ENCODE data around the gene KRT73.
A peak's percentile ranks its signal among the peaks of the same experiment; 100 is the strongest.

Gene KRT73

DNA sequence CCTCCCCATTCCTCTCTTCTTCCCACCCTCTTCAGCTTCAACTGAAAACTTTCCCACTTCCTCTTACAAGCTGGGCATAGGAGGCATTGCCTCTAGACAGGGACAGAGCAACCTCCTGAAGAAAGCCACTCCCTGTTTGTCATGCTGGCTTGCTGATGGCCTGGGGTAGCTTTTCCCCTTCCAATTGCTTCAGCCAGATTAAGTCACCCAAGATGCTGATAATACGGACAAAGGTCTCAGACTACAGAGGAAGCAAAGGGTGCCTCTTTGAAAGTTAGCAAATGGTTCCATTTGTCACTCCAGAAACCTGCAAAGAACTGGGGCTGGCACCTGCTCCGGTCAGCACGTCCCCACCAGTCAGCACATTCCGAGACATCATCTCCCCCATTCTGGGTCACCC lies 27.6 kb upstream of the KRT73 start:
- no peak for DNase-seq

- no peak for DNase-seq
These were observed 26.9 kb upstream of the KRT73 start for GRCh38 chr12:52645120-52645761.

- no peak for DNase-seq
These were observed 25.7 kb upstream of the KRT73 start for GRCh38 chr12:52644078-52644415.

DNA sequence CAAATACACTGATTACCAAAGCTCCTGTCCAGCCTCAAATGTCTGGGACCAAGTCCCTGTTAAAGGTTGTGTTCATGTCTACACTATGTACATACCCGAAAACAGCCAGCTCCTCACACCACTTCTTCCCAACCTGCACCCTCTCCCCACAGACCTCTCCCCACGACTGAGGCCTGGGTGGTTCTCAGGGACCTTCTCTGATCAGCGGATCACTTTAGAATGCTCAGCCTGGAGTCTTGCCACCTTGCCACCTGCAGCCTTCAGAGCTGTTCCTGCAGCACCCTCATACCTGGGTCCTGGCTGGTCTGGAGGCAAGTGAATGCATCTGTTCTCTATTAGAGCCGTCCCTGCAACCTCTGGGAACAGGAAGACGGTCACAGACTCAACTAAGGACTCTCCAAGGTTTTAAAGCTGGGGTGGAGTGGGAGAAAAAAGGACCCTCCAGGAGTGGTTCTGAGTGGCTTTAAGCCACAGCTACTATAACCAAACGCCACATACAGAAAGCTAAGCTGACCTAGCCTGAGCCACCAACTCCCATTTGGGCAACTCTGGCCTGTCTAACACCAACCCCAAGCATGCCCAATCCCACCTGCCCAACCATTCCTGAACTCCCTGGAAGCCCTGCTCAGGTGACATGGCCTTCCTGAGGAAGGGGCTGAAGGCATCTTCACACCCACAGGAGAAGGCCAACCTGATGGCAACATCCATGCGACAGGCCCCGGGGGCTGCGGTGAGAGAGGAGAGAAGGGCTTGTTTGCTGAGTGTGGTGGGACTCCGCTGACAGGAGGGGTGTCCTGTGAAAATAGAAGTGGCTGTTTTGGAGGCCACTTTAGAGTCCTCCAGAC lies 25.1 kb upstream of the KRT73 start:
- DNase-seq, result no peak

GRCh38 chr12:52641468-52641867 lies 23.1 kb upstream of the KRT73 start:
- DNase-seq, result no peak

- no peak for DNase-seq
These were observed 18.9 kb upstream of the KRT73 start for GRCh38 chr12:52637299-52637698.

DNA sequence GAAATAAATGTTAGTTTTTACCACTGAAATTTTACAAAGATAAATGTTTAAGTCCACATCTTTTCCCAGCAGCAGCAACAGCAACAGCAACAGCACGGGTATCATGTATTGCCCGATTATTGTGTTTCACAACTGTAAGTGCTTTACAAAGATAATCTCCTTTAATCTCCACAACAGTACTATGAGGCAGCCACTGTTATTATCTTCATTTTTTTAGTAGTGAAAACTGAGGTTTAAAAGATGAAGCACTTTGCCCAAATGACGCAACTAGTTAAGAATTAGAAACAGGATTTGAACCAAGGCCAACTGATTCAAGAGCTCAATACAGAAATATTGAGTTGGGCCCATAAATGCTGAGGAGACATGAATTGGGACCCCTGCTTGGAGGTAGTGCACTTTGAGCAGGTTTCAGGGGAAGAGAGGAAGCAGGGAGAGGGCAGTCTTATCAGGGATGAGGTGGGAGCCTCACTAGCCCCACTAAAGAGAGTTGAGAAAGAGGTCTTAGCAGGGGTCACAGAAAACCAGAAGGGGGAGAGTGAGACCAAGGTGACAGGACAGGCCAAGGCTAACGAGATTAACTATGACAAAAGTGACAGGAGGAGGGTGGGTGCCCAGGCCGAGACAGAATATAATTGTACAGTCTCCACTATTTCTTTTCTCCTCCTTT lies 18.4 kb upstream of the KRT73 start:
- no peak for DNase-seq

GRCh38 chr12:52636189-52636588 lies 17.8 kb upstream of the KRT73 start:
- no peak for DNase-seq

- peak in 55 of 56 donors; percentile 9 to 88 (median 52) for DNase-seq
These were observed 16.1 kb upstream of the KRT73 start for GRCh38 chr12:52634266-52635056.

DNA sequence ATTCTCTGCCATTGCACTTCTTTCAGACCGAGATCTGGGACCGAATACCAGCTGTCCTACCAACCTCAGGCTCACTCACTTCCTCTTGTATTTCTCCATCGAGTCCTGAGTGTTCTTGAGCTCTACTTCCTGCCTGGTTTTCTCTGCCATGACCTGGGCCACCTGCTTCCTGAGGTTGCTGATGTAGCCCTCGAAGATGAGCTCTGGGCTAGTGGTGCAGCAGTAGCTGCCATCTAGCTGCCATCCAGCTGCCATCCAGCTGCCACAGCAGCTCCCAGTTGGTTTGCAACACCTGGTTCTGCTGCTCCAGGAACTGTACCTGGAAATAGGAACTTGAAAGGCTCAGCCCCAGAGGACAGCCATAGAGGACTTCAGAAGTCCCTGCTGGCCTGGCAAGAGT lies 15.0 kb upstream of the KRT73 start:
- no peak for DNase-seq

GRCh38 chr12:52632656-52633055 lies 14.3 kb upstream of the KRT73 start:
- DNase-seq, result no peak

- DNase-seq, result no peak
These were observed 13.5 kb upstream of the KRT73 start for GRCh38 chr12:52631676-52632459.

DNA sequence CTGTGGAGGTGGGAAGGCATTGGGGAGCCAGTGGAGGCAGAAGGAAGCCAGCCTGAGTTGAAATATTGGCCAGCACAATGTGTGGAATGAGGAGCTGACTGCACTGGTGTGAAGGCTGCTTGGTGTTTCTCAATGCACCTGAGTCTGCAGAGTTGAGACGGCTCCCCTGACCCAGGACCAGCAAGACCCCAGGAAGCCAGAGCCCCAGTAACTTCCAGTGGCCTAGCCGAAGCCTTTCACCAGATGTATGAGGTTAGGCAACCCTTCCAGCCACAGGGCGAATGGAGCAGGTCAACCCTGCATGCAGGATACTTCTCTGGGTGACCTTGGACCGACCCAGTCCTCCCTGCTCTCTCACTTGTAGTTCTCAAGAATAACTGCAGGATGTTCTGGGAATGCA lies 12.9 kb upstream of the KRT73 start:
- DNase-seq, result no peak

DNA sequence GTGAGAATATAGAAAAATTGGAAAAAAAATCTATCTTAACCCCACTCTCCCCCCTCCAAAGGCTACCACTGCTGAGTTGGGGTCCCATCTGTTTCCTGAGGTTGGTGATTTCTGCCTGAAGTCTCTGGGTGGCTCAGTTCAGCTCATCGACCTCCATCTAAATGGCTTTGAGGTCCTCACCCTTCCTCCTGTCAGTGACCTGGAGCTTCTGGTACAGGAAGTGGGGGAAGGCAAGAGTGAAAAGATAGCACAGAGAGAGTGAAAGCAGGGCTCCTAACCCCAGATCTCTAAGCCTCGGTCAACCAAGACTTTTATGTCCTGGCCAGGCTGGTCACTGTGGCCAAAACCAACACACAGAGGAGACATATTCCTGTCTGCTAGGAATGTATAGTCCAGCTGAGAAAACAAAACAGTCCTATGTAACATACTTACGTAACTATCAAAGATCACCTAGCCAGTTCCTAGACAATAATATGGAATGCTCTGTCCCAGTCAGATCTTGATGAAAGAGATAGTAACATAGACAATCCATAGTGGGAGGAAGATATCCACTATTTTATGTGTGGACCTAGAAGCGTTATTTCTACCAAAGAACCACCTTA lies 12.3 kb upstream of the KRT73 start:
- no peak for DNase-seq

DNA sequence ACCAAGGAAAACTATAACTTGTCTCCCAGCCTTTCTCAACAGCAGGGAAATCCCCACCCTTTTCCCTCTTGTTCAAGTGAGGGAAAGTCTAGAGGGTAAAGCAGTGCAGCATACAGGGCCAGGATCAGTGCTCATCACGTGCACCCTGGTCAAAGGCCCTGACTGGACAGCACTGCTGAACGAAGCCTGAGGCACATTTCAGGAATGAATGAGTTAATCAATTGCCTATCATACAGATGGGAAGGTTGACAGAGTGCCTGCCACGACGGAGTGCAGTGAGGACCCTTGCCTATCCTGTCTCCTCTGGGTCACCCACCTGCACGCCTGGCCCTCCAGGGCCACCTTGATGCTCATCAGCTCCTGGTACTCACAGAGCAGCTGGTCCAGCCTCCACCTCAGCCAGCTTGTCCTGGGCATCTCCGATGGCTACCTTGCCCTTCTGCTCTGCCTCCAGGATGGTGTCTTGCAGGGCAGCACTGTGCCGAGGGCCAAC lies 11.7 kb upstream of the KRT73 start:
- DNase-seq, result no peak

GRCh38 chr12:52629281-52630007 lies 11.1 kb upstream of the KRT73 start:
- DNase-seq, result no peak

- no peak for DNase-seq
These were observed 10.5 kb upstream of the KRT73 start for GRCh38 chr12:52628841-52629240.

- no peak for DNase-seq
These were observed 9.8 kb upstream of the KRT73 start for GRCh38 chr12:52628111-52628507.

DNA sequence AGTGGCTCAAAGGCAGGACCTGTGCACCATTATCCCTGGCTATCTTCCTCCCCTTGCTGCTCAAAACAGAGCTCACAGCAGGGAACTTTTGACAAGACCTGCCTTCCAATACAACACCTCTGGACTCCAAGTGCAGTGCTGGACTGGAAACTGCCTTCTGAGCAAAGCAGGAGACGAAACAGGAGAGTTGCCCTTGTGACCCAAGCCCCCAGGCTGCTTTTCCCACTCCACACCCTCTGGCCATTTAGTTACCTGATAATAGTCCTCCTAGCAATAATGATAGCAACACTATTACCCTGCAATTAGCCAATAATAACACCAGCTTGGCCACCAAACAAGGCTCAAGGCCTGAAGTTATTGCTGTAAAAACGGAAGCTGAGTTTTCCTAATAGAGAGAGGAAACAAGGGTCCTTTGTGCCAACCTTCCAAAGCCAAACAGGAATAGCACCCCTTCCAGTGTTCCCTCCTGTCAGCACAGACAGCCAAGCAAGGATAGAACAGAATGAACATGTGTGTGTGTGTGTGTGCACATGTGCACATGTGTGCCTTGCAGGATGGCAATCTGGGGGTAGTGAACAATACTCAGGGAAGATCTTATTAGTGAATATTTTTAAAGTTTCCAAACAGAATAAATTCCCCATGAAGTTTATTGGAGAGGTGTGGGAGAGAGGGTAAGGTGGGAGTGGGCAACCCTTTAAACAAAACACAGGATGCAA lies 9.2 kb upstream of the KRT73 start:
- no peak for DNase-seq
